Smooth muscle cell (in vitro differentiated cells): Measurements from ENCODE around the gene NREP. TPM values are rescaled to one million over a fixed set of nuclear protein-coding genes. Genes with fewer than 3 reads are reported as not detected.

Experiments used
- DNase-seq: peaks from one replicate; lab custom pipeline; 2025; ENCODE audit not compliant: unreplicated experiment; lab: John Stamatoyannopoulos, UW
- H2AFZ ChIP-seq: fragments of 200-600 bp; sonication (generic); 2 replicates; pipeline ENCODE4 v1.6.0; 2016; ENCODE audit warnings: antibody characterized with exemption, low read depth, mild to moderate bottlenecking
- H3F3A ChIP-seq: fragments of 200-600 bp; sonication (generic); 2 replicates; pipeline ENCODE4 v1.6.0; 2017; ENCODE audit warnings: antibody characterized with exemption, low read depth
- H3K27ac ChIP-seq: fragments of 200-600 bp; sonication (generic); 2 replicates; pipeline ENCODE4 v1.5.1; 2016; ENCODE audit warnings: low read depth, mild to moderate bottlenecking
- H3K27me3 ChIP-seq: fragments of 200-600 bp; sonication (generic); 2 replicates; pipeline ENCODE4 v1.6.1; 2016; ENCODE audit warnings: low read depth, mild to moderate bottlenecking
- H3K36me3 ChIP-seq: fragments of 200-600 bp; sonication (generic); 2 replicates; pipeline ENCODE4 v1.5.1; 2016; ENCODE audit warnings: low read depth
- H3K4me1 ChIP-seq: fragments of 200-600 bp; sonication (generic); 2 replicates; pipeline ENCODE4 v1.5.1; 2016; ENCODE audit warnings: low read depth
- H3K4me2 ChIP-seq: fragments of 200-600 bp; sonication (generic); 2 replicates; pipeline ENCODE4 v1.6.0; 2016; ENCODE audit warnings: mild to moderate bottlenecking
- H3K4me3 ChIP-seq: fragments of 200-600 bp; sonication (generic); 2 replicates; pipeline ENCODE4 v1.5.1; 2016; ENCODE audit warnings: mild to moderate bottlenecking
- H3K79me2 ChIP-seq: fragments of 200-600 bp; sonication (generic); 2 replicates; pipeline ENCODE4 v1.6.0; 2016; ENCODE audit warnings: low read depth, mild to moderate bottlenecking
- H3K9ac ChIP-seq: fragments of 200-600 bp; sonication (generic); 2 replicates; pipeline ENCODE4 v1.6.0; 2016; ENCODE audit warnings: low read depth
- H3K9me3 ChIP-seq: fragments of 200-600 bp; sonication (generic); replicated peaks from 2 replicates; pipeline ENCODE4 v1.5.1; 2016; ENCODE audit warnings: low read depth
- H4K20me1 ChIP-seq: fragments of 200-600 bp; sonication (generic); 2 replicates; pipeline ENCODE4 v1.6.0; 2016; ENCODE audit warnings: low read depth
- CTCF ChIP-seq: fragments of 200-600 bp; sonication (generic); IDR thresholded peaks from 2 replicates; pipeline ENCODE4 v1.5.1; 2017; ENCODE audit warnings: borderline replicate concordance, mild to moderate bottlenecking, antibody characterized with exemption; ENCODE audit not compliant: insufficient read depth, poor library complexity, severe bottlenecking
- WGBS: methylation state at CpG from one replicate; pipeline ENCODE4 v1.1.7; 2016; ENCODE audit warnings: low lambda C conversion rate; 5-methylcytosine and 5-hydroxymethylcytosine counted together
- polyA plus RNA-seq: library from polyadenylated mRNA; unstranded; fragments of >200 nt; fragmentation: Nextera tagmentation; extraction: Ambion mirVana; gene quantifications from 2 replicates; pipeline ENCODE4 v1.2.1, GENCODE V29; 2016
- total RNA-seq: library from RNA; depleted of rRNA; stranded (reverse); fragments of >200 nt; gene quantifications from 2 replicates; pipeline ENCODE4 v1.2.3, GENCODE V29; 2014

The NREP gene
- total and polyA plus RNA-seq, 2 experiments from 2014 or later = 191 to 270 TPM

- Histone ChIP-seq H3K27ac (no peak overlapping the region), H3F3A (no peaks in the 10 kb centered on the region), H4K20me1 (no peaks in the 10 kb centered on the region), H3K9me3 (no peaks in the 10 kb centered on the region), H3K4me3 (no peak overlapping the region), H2AFZ (no peak overlapping the region), H3K9ac (no peak overlapping the region), H3K27me3 (no peaks in the 10 kb centered on the region), H3K4me2 (no peak overlapping the region), H3K4me1 (no peaks in the 10 kb centered on the region), H3K36me3 (no peaks in the 10 kb centered on the region), H3K79me2 (no peaks in the 10 kb centered on the region)
- 53% methylated on average over 2 of the region's 2 CpGs for WGBS
- no peak for TF ChIP-seq CTCF
- no peak for DNase-seq
Observed at GRCh38 chr5:111704452-111705085, 52.4 kb downstream of the NREP start.

DNA sequence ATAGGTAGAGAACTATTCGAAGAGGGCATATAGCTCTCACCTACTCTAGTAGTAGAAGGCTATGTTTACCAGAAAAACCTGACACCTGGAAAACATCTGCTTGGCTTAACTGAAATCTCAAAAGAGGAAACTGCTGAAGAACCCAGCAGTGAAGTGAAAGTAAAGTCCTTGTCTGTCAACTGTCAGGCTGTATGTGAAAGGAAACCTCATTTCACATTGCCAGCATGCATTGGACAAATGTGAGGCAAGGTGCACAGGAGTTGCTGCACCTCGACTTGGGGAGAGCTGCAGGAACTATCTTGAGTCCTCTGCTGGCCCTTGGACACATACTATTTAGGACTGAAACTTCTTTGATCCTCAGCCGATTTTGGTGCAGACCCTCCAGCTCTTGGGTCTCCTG, 53.3 kb downstream of the NREP start:
- no peak overlapping the region for H3K4me2 ChIP-seq
- H3K27ac ChIP-seq = no peak overlapping the region
- H3K4me3 ChIP-seq = no peak overlapping the region
- H3K9ac ChIP-seq = no peak overlapping the region
- no peaks in the 10 kb centered on the region for H3K27me3 ChIP-seq
- H3K4me1 ChIP-seq = no peaks in the 10 kb centered on the region
- DNase-seq = no peak
- 98% methylated on average over 3 of the region's 3 CpGs for WGBS
- H3K9me3 ChIP-seq = no peaks in the 10 kb centered on the region
- no peak for TF ChIP-seq CTCF
- H2AFZ ChIP-seq = no peak overlapping the region
- H3K36me3 ChIP-seq = no peaks in the 10 kb centered on the region
- H3K79me2 ChIP-seq = no peaks in the 10 kb centered on the region
- no peaks in the 10 kb centered on the region for H3F3A ChIP-seq
- H4K20me1 ChIP-seq = no peaks in the 10 kb centered on the region

DNA sequence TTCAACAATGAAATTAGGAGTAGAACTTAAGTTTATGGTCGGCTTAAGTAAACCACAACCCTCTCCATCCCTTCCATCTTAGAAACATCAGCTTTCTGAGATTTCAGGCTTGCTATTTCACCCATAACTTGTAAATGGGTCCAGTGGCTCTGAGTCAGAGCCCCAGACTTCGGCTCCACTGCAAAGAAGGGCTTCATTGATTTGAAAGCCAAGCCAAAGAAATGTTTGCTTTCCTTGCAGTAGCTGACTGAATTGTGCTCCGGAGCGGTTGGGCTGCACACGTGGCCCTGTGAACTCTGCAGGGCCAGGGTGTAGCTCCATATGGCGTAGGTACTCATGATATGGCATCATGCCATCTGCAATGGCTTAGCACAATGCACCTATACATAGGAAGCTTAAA, 57.0 kb downstream of the NREP start:
- no peaks in the 10 kb centered on the region for H3K4me1 ChIP-seq
- no peaks in the 10 kb centered on the region for H3F3A ChIP-seq
- no peak overlapping the region for H3K27ac ChIP-seq
- no peak overlapping the region for H3K9ac ChIP-seq
- no peaks in the 10 kb centered on the region for H3K27me3 ChIP-seq
- no peak overlapping the region for H2AFZ ChIP-seq
- no peak for DNase-seq
- H3K9me3 ChIP-seq = no peaks in the 10 kb centered on the region
- 77% methylated on average over 6 of the region's 6 CpGs for WGBS
- no peaks in the 10 kb centered on the region for H3K36me3 ChIP-seq
- no peak overlapping the region for H3K4me2 ChIP-seq
- H4K20me1 ChIP-seq = no peaks in the 10 kb centered on the region
- H3K79me2 ChIP-seq = no peaks in the 10 kb centered on the region
- no peak overlapping the region for H3K4me3 ChIP-seq
- TF ChIP-seq CTCF = no peak

DNA sequence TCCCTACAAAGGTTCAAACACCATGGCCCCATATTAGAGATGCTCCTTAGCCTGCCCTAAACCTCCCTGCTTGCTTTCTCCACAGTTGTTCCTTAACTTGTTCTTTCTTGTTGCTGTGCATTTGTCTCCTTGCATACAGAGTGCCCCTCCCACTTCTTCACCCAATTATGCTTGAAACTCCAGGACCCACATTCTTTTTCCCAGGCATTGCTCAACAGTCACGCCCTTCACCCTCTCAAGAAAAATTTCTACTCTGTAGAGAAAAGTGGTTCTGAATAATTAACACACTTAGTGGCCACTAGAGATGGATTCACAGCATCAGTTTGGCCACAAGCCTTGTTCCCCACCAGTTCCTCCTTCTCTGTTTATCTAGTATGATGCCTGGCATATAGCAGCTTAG, 57.7 kb downstream of the NREP start:
- H4K20me1 ChIP-seq = no peaks in the 10 kb centered on the region
- no peak for DNase-seq
- no peaks in the 10 kb centered on the region for H3K36me3 ChIP-seq
- H2AFZ ChIP-seq = no peak overlapping the region
- no peak overlapping the region for H3K27ac ChIP-seq
- no peaks in the 10 kb centered on the region for H3K27me3 ChIP-seq
- H3K79me2 ChIP-seq = no peaks in the 10 kb centered on the region
- TF ChIP-seq CTCF = no peak
- WGBS = 84% methylated on average over 1 of the region's 1 CpG
- no peaks in the 10 kb centered on the region for H3K4me1 ChIP-seq
- H3F3A ChIP-seq = no peaks in the 10 kb centered on the region
- H3K9me3 ChIP-seq = no peaks in the 10 kb centered on the region
- H3K4me2 ChIP-seq = no peak overlapping the region
- no peak overlapping the region for H3K9ac ChIP-seq
- no peak overlapping the region for H3K4me3 ChIP-seq
